Esophagus muscularis mucosa (tissue), 4 donors: Measurements from ENCODE around the gene BRPF1.

Source experiments
- CTCF ChIP-seq, 3 experiments: fragments of 200-600 bp in 2 of 3; fragments of 450-650 bp in 1 of 3; sonication (generic) in 2 of 3; IDR thresholded peaks; one replicate each; pipeline ENCODE4 v1.5.1; 2017 to 2019; ENCODE audit warnings: antibody characterized with exemption in 3 of 3, mild to moderate bottlenecking in 2 of 3, moderate library complexity in 1 of 3
- EP300 ChIP-seq: sonication (generic); formaldehyde crosslinking; IDR thresholded peaks from one replicate; pipeline ENCODE4 v1.6.1; 2017; ENCODE audit warnings: antibody characterized with exemption
- POLR2A ChIP-seq: fragments of 450-650 bp; IDR thresholded peaks from one replicate; pipeline ENCODE4 v1.6.1; 2017; ENCODE audit warnings: antibody characterized with exemption, moderate library complexity, mild to moderate bottlenecking, low read depth
- POLR2AphosphoS5 ChIP-seq, 2 donors: sonication (generic); formaldehyde crosslinking; IDR thresholded peaks; one replicate each; pipeline ENCODE4 v1.6.1; 2017; ENCODE audit warnings: antibody characterized with exemption in 2 of 2

- TF ChIP-seq CTCF (IDR thresholded peaks at IDR 0.05) (no peak), POLR2A (no peak), POLR2AphosphoS5 (IDR thresholded peaks at IDR 0.05) (no peak), EP300 (no peak)
Observed at GRCh38 chr3:9718118-9718517, 13.4 kb upstream of the BRPF1 start.
